ENCODE data around the gene TYMP. TPM values are rescaled to one million over a fixed set of nuclear protein-coding genes. Genes with fewer than 3 reads are reported as not detected.

TYMP gene
- total and polyA plus RNA-seq, 8 donors: 5.8 to 68.6 (median 23.5) TPM

DNA sequence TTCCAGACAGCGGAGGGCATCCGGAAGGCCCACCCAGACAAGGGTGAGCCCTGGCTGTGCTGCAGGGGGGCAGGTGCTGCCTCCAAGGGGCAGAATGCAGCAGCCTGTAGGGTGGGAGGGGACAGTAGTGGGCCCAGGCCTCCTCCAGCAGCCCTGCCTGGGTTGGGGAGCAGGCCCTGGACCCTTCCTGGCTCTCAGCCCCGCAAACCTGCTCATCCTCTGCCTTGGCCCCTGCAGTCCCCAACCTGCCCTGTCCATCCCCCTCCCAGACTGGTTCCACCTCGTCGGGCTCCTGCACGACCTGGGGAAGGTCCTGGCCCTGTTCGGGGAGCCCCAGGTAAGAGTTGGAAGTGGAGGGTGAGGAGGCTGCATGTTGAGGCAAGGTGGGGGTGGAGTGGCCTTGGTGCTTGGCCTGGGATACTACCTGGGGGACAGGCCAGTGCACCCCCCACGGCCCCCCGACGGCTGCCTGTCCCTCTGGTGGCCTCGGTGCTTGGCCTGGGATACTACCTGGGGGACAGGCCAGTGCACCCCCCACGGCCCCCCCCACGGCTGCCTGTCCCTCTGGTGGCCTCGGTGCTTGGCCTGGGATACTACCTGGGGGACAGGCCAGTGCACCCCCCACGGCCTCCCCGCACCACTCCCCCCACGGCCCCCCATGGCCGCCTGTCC, 41.7 kb downstream of the TYMP start:
- TF ChIP-seq, protein P1, sequence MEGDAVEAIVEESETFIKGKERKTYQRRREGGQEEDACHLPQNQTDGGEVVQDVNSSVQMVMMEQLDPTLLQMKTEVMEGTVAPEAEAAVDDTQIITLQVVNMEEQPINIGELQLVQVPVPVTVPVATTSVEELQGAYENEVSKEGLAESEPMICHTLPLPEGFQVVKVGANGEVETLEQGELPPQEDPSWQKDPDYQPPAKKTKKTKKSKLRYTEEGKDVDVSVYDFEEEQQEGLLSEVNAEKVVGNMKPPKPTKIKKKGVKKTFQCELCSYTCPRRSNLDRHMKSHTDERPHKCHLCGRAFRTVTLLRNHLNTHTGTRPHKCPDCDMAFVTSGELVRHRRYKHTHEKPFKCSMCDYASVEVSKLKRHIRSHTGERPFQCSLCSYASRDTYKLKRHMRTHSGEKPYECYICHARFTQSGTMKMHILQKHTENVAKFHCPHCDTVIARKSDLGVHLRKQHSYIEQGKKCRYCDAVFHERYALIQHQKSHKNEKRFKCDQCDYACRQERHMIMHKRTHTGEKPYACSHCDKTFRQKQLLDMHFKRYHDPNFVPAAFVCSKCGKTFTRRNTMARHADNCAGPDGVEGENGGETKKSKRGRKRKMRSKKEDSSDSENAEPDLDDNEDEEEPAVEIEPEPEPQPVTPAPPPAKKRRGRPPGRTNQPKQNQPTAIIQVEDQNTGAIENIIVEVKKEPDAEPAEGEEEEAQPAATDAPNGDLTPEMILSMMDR (IDR thresholded peaks at IDR 0.05): no peak
- H3K9me3 ChIP-seq: no peaks in the 10 kb centered on the region
- FAIRE-seq (no peak), ATAC-seq (no peak), DNase-seq (peak in 3 of 6 donors; percentile 40 to 65 (median 40))
- H3K27ac ChIP-seq: no peak overlapping the region
- no peaks in the 10 kb centered on the region for H3K36me3 ChIP-seq
- 76 to 93% methylated on average over 10 to 18 of the region's 18 CpGs for whole genome bisulfite sequencing, 2 donors
- H3K4me3 ChIP-seq: no peak overlapping the region
- intact Hi-C loops (cut with DNase I): no loop called here
- H3K27me3 ChIP-seq: no peaks in the 10 kb centered on the region
- peaks cover 0 to 14% (median 0%) of the 10 kb centered on the region in 3 donors for H3K4me1 ChIP-seq

DNA sequence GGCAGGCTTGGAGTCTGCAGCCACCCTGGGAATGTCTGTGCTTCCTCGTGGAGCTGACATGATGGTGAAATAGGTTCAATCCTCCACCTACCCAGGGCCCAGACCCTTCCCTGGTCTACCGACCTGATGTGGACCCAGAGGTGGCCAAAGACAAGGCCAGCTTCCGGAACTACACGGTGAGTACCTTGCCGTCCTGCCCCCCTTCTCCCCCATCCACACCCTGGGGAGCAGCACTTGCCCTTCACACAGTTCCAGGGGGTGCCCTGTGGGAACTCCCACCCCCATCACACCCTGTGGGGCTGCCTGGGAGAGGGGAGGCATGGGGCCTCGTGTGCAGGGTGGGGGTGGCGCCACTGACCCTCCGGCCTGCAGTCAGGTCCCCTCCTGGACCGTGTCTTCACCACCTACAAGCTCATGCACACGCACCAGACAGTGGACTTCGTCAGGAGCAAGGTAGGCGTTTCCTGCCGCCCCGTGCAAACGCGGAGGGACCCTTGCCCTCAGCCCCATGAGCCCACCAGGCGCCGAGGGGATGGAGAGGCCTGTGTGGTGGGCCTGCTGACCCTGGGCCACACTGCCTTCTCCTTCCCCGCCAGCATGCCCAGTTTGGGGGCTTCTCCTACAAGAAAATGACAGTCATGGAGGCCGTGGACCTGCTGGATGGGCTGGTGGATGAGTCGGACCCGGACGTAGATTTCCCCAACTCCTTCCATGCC, 42.4 kb downstream of the TYMP start:
- intact Hi-C loops (cut with DNase I): no loop called here
- H3K9me3 ChIP-seq: no peaks in the 10 kb centered on the region
- no peaks in the 10 kb centered on the region for H3K27me3 ChIP-seq
- DNase-seq (peak in 3 of 6 donors; percentile 37 to 63 (median 57)), FAIRE-seq (no peak), ATAC-seq (no peak)
- peaks cover 0 to 14% (median 0%) of the 10 kb centered on the region in 3 donors for H3K4me1 ChIP-seq
- H3K4me3 ChIP-seq: no peak overlapping the region
- H3K27ac ChIP-seq: no peak overlapping the region
- no peaks in the 10 kb centered on the region for H3K36me3 ChIP-seq
- TF ChIP-seq, protein P1 (IDR thresholded peaks at IDR 0.05): no peak
- WGBS, 2 donors: 88 to 89% methylated on average over 23 of the region's 23 CpGs

DNA sequence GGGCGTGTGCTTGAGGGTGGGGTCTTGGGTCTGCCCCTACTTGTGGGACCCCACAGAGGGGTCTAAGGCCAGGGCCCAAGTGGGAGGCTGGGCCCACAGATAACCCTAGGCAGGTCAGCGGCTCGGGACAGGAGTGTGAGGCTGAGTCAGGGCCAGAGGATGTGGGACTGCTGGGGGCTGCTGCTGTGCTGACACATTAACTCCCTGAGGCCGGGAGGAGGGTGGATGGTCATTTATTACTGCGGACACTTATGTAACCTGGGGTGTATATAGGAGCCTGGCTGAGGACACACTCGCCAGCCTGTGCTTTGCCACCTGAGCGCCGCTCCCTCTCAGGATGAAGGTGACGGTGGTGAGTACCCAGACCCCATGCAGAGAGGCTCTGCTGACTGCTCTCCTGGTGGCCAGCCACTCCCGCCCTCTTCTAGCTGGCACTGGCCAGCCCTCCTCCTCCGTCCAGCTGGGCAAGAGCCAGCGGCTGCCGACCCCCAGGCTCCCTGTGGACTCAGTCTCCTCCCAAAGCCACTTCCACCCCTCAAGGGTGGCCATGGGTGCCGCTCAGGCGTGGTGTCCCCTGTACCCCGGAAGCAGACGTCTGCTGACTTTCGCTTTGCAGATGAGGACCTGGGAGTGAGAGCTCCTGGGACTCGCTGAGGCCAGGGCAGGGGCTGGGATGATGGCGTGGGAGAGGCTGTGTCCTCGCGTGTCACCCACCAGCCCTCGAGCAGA, 43.1 kb downstream of the TYMP start, which contains the start of gene MIOX:
MIOX (plus strand) TSS at position 299 of the 729 bp plus-strand sequence; CDS start at position 338, 39 bp downstream.
- H3K9me3 ChIP-seq: no peaks in the 10 kb centered on the region
- peak in 4 of 6 donors; percentile 18 to 54 (median 50) for DNase-seq
- no peak within 1 kb of the TSS for H3K4me3 ChIP-seq
- no peaks in the 10 kb centered on the region for H3K36me3 ChIP-seq
- H3K27me3 ChIP-seq: no peaks in the 10 kb centered on the region
- peak within 1 kb of the TSS; percentile 78 to 82 (median 81) for H3K27ac ChIP-seq
- TF ChIP-seq, protein P1 (IDR thresholded peaks at IDR 0.05): no peak
- intact Hi-C loops (cut with DNase I): no loop called here
- FAIRE-seq: no peak
- 77% methylated on average over 19 to 23 of the region's 23 CpGs for WGBS, 2 donors
- H3K4me1 ChIP-seq: peaks cover 0 to 14% (median 0%) of the 10 kb centered on the region in 3 donors
- no peak for ATAC-seq

DNA sequence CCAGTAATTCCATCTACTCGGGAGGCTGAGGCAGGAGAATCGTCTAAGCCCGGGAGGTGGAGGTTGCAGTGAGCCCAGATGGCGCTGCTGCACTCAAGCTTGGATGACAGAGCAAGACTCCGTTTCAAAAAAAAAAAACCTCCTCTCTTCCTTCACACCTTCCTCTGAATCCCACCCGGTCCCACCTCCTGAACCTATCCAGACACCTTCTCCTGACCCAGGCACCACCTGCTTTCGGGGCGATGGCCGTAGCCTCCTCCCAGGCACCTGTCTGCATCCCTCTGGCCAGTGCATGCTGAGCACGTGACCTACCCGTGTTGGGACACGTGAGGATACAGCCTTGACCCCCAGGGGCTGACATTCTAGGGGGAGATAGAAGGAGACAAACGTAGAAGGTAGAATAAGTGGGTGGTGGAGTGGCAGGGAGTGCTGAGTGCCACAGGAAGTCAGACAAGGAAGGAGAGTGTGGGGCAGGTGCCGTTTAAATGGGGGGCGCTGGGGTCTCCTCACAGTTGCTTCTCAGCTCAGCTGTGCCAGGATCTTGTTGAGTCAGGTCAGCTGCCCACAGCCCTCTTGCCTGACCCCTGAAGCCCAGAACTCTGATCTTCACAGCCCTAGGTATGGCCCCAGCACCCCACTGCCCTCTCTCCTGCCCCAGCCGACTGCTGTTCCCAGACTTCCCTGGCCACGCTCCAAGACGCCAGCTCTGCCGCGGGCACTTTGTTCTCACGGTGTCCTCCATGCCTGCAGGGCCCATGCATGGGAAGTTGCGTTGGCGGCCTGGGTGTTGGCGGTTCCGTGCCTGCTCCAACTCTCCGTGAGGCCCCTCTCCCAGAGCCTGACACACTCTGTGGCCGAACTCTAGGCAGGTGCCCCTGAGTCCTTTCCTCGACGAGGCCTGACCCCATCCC, 44.3 kb downstream of the TYMP start:
- 25 to 30% methylated on average over 26 to 29 of the region's 29 CpGs for WGBS, 2 donors
- Histone ChIP-seq H3K4me3 (no peak overlapping the region), H3K27ac (peak overlapping the region; percentile 78 to 82 (median 81)), H3K9me3 (no peaks in the 10 kb centered on the region), H3K27me3 (no peaks in the 10 kb centered on the region), H3K36me3 (no peaks in the 10 kb centered on the region), H3K4me1 (peaks cover 0 to 14% (median 0%) of the 10 kb centered on the region in 3 donors)
- peak; percentile 90 to 99 (median 96) for DNase-seq
- no peak for FAIRE-seq
- intact Hi-C loops (cut with DNase I): no loop called here
- TF ChIP-seq, protein P1 (IDR thresholded peaks at IDR 0.05): no peak
- ATAC-seq: peak; percentile 55 to 73 (median 68)

Measured in pancreas (tissue), 10 donors.